Measurements from ENCODE around the gene SLC2A14.
"Not testable (repeated sequence)": the region's sequence is repeated elsewhere in the genome, so short reads cannot be mapped to it uniquely, and the experiment has no call there.

Gene SLC2A14

DNA sequence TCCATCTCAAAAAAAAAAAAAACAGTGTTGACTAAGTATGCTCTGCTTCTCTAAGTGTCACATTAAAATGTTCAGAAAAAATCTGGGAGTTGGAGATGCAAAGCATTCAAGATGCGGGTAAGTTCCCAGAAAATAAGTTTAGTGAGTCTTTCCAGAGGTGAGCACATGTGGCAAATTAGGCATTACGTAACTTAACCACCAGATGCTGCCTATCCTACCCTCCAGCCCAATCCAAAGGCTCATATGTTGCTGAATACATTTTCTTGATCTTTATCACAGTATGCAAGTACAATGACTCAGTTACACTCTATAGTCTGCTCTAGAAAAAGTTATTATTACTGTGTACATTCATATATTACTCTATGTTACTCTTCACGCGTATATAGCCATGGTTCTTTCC, 3.6 kb downstream of the SLC2A14 start:
- DNase-seq (ENCODE audit: low read depth) = no peak

- DNase-seq (ENCODE audit: low read depth) = no peak
Observed at GRCh38 chr12:7868391-7868790, 4.3 kb downstream of the SLC2A14 start.

- no peak for DNase-seq (ENCODE audit: low read depth)
Observed at GRCh38 chr12:7864601-7865150, 8.0 kb downstream of the SLC2A14 start.

DNA sequence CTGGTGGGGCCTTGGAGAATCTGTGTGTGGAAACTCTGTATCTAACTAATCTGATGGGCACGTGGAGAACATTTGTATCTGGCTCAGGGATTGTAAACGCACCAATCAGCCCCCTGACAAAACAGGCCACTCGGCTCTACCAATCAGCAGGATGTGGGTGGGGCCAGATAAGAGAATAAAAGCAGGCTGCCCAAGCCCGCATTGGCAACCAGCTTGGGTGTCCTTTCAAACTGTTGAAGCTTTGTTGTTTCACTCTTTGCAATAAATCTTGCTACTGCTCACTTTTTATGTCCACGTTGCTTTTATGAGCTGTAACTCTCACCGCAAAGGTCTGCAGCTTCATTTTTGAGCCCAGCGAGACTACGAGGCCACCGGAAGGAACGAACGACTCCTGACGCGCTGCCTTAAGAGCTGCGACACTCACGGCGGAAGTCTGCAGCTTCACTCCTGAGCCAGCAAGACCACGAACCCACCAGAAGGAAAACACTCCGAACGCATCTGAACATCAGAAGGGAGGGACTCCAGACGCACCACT, 9.8 kb downstream of the SLC2A14 start:
- not testable (repeated sequence) for DNase-seq (ENCODE audit: low read depth)

GRCh38 chr12:7862301-7862700, 10.4 kb downstream of the SLC2A14 start:
- DNase-seq (ENCODE audit: low read depth) = not testable (repeated sequence)

DNA sequence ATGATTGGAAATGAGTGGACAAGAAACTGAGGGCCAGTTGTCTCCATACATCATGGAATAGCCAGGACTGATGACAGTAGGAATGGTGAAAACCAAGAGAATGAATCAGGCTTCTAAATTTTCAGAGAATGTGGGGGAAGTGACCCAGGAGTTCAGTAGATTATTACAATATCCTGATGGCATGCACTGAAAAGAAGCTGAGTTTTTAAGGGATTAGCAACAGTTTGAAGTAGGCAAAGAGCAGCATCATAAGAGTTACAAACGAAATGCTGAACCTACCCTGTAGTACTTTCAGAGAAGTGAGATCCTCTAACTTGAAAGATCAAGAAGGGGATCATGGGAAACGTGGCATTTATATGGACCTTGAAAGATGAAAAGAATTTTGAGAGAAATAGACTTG, 13.2 kb downstream of the SLC2A14 start:
- no peak for DNase-seq (ENCODE audit: low read depth)

- DNase-seq (ENCODE audit: low read depth) = no peak
Observed at GRCh38 chr12:7857971-7858370, 14.7 kb downstream of the SLC2A14 start.

GRCh38 chr12:7856516-7856915, 16.2 kb downstream of the SLC2A14 start:
- no peak for DNase-seq (ENCODE audit: low read depth)

GRCh38 chr12:7853557-7853956, 19.2 kb downstream of the SLC2A14 start:
- no peak for DNase-seq (ENCODE audit: low read depth)

- DNase-seq (ENCODE audit: low read depth) = not testable (repeated sequence)
Observed at GRCh38 chr12:7851622-7852081, 21.1 kb downstream of the SLC2A14 start.

DNA sequence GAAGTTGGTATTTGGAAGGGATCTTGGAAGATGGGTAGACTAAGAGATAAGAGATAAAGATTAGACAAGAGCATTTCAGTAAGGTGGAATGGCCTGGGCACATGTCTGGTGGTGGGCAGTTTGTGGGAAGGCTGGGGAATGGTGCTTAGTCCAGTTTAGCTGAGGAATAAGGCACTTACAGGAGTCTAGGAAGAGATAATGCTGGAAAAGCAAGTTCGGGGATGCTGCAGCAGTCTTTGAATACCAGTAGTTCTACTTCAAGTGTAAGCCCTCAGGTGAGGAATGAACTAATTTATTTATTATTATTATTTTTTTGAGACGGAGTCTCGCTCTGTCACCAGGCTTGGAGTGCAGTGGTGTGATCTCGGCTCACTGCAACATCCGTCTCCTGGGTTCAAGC, 22.6 kb downstream of the SLC2A14 start:
- not testable (repeated sequence) for DNase-seq (ENCODE audit: low read depth)

DNA sequence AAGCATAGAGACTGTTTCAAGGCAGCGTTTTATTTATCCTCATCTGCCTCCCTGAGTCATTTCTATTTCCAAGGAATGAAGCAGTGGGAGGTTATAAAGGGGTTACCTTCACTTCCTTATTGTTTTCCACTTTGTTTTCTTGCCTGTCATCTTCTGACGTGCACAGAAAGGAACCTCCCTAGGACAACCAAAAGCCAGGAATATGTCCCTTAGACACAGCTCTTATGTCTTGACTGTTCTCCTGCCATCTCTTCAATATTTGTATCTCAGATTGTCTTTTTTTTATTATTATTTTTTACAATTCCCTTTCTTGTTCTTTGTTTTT, 24.7 kb downstream of the SLC2A14 start:
- not testable (repeated sequence) for DNase-seq (ENCODE audit: low read depth)

DNA sequence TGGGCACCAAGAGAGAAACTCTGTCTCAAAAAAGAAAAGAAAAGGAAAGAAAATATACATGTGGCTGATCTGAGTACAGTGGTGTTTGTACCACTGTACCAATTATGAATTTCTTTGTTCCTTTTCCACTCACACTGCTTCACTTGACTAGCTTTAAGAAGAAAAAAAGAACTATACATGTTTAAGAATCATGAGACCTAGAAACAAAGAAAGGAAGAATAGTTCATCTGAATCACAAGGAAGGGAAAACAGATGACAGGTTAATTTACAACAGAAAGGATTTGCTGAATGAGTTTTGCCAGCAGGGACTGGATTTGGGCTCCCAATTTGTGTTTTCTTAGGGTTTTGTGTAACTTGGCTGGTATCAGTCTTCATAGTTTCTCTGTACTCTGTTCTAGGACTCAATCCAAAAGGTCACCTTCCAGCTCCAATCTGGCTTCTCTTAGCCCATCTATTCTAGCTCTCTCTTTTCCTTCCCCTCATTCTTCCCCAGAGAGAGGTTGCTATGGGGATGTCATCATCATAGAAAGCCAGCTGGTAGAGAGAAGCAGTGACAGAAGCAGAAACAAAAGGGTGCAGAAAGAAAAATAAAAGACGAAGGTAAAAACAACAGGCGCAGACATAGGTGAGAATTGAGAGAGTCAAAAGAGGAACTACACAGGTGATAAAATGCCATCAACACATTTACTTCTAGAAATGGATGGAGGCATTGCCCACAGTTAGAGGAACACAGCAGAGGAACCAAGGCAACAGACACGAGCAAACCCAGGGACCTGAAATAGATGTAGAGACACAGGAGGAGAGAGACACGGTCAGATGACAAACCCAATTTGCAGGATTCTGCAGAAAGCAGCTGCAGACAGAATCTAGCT, 25.3 kb downstream of the SLC2A14 start:
- DNase-seq (ENCODE audit: low read depth) = not testable (repeated sequence)

DNA sequence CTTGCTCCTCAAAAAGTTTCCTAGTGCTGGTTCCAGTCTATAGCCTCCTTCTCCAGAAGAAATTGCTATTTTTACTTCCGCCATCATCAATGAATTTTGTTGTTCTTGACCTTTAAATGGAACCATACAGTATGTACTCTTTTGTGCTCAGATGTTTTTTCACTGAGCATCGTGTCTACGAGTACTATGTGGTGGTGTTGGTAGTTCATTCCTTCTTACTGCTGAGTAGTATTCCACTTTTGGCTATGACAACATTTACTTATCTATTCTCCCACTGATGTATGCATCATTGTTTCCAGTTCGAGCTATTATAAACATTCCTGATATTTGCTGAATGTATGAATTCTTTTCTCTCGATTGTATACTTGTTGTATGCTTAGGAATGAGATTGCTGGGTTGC, 28.6 kb downstream of the SLC2A14 start:
- DNase-seq (ENCODE audit: low read depth) = no peak

DNA sequence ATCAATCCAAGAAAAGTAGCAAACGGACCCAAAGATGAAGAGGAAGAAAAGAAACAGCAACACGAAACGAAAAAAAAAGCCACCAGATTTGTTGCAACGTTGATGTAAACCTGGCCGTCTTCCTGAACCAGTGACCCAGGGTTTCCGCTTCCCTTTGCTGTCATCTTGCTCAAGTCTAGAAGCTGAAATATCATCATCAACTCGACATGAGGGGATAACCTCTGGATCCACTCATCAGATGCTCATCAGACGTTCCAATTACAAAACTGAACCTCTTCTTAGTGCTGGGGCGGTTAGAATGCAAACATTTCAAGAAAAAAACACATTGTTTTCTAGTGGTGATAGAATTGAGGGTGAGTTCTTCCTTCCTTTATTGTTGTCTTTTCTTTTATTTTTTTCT, 29.1 kb downstream of the SLC2A14 start:
- not testable (repeated sequence) for DNase-seq (ENCODE audit: low read depth)

GRCh38 chr12:7843149-7843548, 29.6 kb downstream of the SLC2A14 start:
- DNase-seq (ENCODE audit: low read depth) = not testable (repeated sequence)

DNA sequence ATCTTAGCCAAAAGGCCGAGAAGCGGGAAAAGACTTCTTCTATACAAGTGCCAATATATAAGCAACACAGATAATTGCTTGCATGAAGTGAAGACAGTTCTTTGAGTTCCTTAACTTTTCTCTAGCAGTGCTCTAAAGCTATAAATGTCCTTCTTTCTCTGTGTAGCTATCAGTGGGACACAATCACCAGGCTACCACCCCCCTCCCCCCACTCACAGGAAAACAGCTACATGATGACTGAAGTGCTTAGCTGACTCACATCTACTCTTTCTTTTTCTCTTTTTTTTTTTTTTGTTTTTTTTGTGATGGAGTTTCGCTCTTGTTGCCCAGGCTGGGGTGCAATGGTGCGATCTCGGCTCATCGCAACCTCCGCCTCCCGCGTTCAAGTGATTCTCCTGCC, 30.3 kb downstream of the SLC2A14 start:
- not testable (repeated sequence) for DNase-seq (ENCODE audit: low read depth)

- DNase-seq (ENCODE audit: low read depth) = not testable (repeated sequence)
Observed at GRCh38 chr12:7839848-7840247, 32.9 kb downstream of the SLC2A14 start.

GRCh38 chr12:7839226-7839625, 33.5 kb downstream of the SLC2A14 start:
- not testable (repeated sequence) for DNase-seq (ENCODE audit: low read depth)

GRCh38 chr12:7837366-7837765, 35.3 kb downstream of the SLC2A14 start:
- no peak for DNase-seq (ENCODE audit: low read depth)

DNA sequence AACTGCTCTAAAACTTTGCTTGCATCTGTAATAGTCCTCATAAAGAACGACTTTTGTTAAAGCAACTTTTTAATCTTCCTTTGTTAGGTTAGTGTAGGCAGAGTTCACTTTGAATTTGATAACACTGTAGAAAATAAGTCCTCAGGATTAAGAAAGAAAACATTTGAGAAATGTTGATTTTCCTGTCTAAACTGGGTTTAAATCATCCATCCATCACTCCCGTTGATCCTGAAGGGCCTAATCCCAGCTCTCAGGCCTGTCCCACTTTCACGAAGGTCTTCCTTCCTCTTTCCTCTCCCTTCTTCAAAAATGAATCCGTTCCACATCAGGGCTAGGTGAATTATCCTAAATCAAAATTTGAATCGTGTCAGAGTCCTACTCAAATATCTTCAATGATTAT, 36.9 kb downstream of the SLC2A14 start:
- no peak for DNase-seq (ENCODE audit: low read depth)

GRCh38 chr12:7835116-7835515, 37.6 kb downstream of the SLC2A14 start:
- no peak for DNase-seq (ENCODE audit: low read depth)

DNA sequence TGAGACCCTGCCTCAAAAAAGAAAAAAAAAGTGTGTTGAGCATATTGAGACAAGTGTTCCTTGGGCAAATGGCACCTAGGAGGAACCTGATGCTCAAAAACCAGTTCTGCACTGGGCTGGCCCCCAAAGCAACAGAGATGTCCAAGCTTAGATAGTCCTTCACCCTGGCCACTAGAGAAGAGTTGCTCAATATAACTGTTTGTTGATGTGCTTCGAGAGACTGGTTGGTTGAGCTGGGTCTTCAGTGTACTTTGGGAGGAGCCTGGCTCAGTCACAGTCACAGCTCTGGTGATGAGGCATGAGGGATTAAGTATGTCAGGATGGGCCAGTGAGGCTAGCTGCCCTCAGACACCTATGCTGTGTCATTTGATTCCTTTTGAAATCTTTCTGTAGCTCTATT, 38.0 kb downstream of the SLC2A14 start:
- DNase-seq (ENCODE audit: low read depth) = no peak
